Endothelial cell of umbilical vein (primary cell): ENCODE data around the gene CBFA2T3. TPM values are rescaled to one million over a fixed set of nuclear protein-coding genes. Genes with fewer than 3 reads are reported as not detected.

Source experiments
- BruUV-seq: library from RNA; stranded (reverse); fragments of 400-500 nt; replicated peaks from 2 replicates; lab custom pipeline; 2021; lab: Mats Ljungman, UMichigan
- CTCF ChIA-PET: fragments of 300-600, 350-600 bp; sonication (Branson Sonifier 250); formaldehyde crosslinking; loops from one replicate; lab custom pipeline; 2021; ENCODE audit warnings: antibody characterized with exemption, inconsistent platforms; lab: Charles Lee
- POLR2A ChIA-PET: fragments of 300-600, 350-600 bp; sonication (Branson Sonifier 250); formaldehyde crosslinking; loops from one replicate; lab custom pipeline; 2021; ENCODE audit warnings: antibody characterized with exemption, inconsistent platforms; lab: Charles Lee
- DNase-seq: peaks from one replicate; pipeline ENCODE4 v3.0.0-alpha.2; 2011; ENCODE audit warnings: low read depth, low spot score
- FAIRE-seq: peaks from 2 replicates; lab custom pipeline; 2011; peaks lifted over from hg19 to GRCh38; lab: Jason Lieb, UNC
- H2AFZ ChIP-seq: 2 replicates; pipeline ENCODE4 v1.6.0; 2012; ENCODE audit warnings: low read depth, low read length, control low read depth, inconsistent platforms
- H3K27ac ChIP-seq: 2 replicates; pipeline ENCODE4 v1.5.1; 2011; ENCODE audit warnings: low read depth, mild to moderate bottlenecking, control low read depth, low read length, moderate library complexity; ENCODE audit not compliant: insufficient read depth
- H3K27me3 ChIP-seq, 2 experiments: 2 replicates each; pipeline versions ENCODE4 v1.6.0 to v1.6.1; 2011; ENCODE audit warnings: low read length in 2 of 2, mixed read lengths in 1 of 2; ENCODE audit not compliant: control insufficient read depth in 2 of 2, insufficient read depth in 2 of 2
- H3K36me3 ChIP-seq, 2 experiments: 2 replicates in 1 of 2; 3 replicates in 1 of 2; pipeline ENCODE4 v1.5.1; 2011; ENCODE audit warnings: low read length in 2 of 2, mild to moderate bottlenecking in 1 of 2, moderate library complexity in 1 of 2; ENCODE audit not compliant: control insufficient read depth in 2 of 2, insufficient read depth in 2 of 2; ENCODE audit errors: extremely low read depth in 1 of 2
- H3K4me1 ChIP-seq: 3 replicates; pipeline ENCODE4 v1.5.1; 2011; ENCODE audit warnings: mild to moderate bottlenecking, low read length; ENCODE audit not compliant: control insufficient read depth, insufficient read depth; ENCODE audit errors: extremely low read depth
- H3K4me2 ChIP-seq: 2 replicates; pipeline ENCODE4 v1.6.1; 2011; ENCODE audit warnings: low read length, control low read depth, mixed read lengths; ENCODE audit not compliant: insufficient read depth
- H3K4me3 ChIP-seq, 3 experiments: fragments of 200-600 bp in 1 of 3; sonication (generic), shearing (Covaris generic) in 1 of 3; replicated peaks in 1 of 3; 2 replicates each; pipeline ENCODE4 v1.5.1; 2011 to 2016; ENCODE audit warnings: control low read depth in 3 of 3, low read length in 3 of 3, mild to moderate bottlenecking in 2 of 3, inconsistent platforms in 1 of 3, low read depth in 1 of 3, moderate library complexity in 1 of 3; ENCODE audit not compliant: insufficient read depth in 1 of 3
- H3K79me2 ChIP-seq: 2 replicates; pipeline ENCODE4 v1.6.0; 2012; ENCODE audit warnings: low read length, inconsistent platforms; ENCODE audit not compliant: control insufficient read depth, insufficient read depth
- H3K9ac ChIP-seq: replicated peaks from 2 replicates; pipeline ENCODE3; 2011; ENCODE audit warnings: low read length, control low read depth; ENCODE audit not compliant: insufficient read depth; ENCODE audit errors: extremely low read depth
- H3K9me1 ChIP-seq: replicated peaks from 3 replicates; pipeline ENCODE4 v1.6.0; 2011; ENCODE audit warnings: mild to moderate bottlenecking, low read length; ENCODE audit not compliant: control insufficient read depth, insufficient read depth; ENCODE audit errors: extremely low read depth
- H3K9me3 ChIP-seq: replicated peaks from 2 replicates; pipeline ENCODE4 v1.5.1; 2012; ENCODE audit warnings: low read length, inconsistent platforms; ENCODE audit not compliant: control insufficient read depth, insufficient read depth
- H4K20me1 ChIP-seq: replicated peaks from 2 replicates; pipeline ENCODE3; 2011; ENCODE audit warnings: mild to moderate bottlenecking, low read length; ENCODE audit not compliant: control insufficient read depth, insufficient read depth; ENCODE audit errors: extremely low read depth
- CTCF ChIP-seq, 2 donors: IDR thresholded peaks; 1 replicate in 1 of 2; 2 replicates in 1 of 2; pipeline ENCODE4 v1.5.1; 2011; ENCODE audit warnings: low read length in 2 of 2, mild to moderate bottlenecking in 2 of 2, moderate library complexity in 2 of 2, control low read depth in 1 of 2, inconsistent platforms in 1 of 2, low read depth in 1 of 2; ENCODE audit not compliant: insufficient read depth in 1 of 2; ENCODE audit errors: extremely low read depth in 1 of 2
- EZH2 ChIP-seq: IDR thresholded peaks from 2 replicates; pipeline ENCODE4 v1.6.1; 2012; ENCODE audit warnings: borderline replicate concordance, low read depth, mild to moderate bottlenecking, moderate library complexity, low read length, inconsistent platforms; ENCODE audit not compliant: severe bottlenecking
- FOS ChIP-seq: IDR thresholded peaks from 2 replicates; pipeline ENCODE4 v1.6.1; 2011; ENCODE audit warnings: mild to moderate bottlenecking, low read length, moderate library complexity, borderline replicate concordance; ENCODE audit not compliant: insufficient read depth
- GATA2 ChIP-seq: IDR thresholded peaks from 2 replicates; pipeline ENCODE4 v1.7.0; 2011; ENCODE audit warnings: low read depth, mild to moderate bottlenecking, moderate library complexity, mixed read lengths, low read length; ENCODE audit not compliant: insufficient read length, insufficient read depth
- JUN ChIP-seq: IDR thresholded peaks from 2 replicates; pipeline ENCODE4 v1.6.1; 2011; ENCODE audit warnings: borderline replicate concordance, low read depth; ENCODE audit not compliant: insufficient read length, insufficient read depth
- MAX ChIP-seq: IDR thresholded peaks from 2 replicates; pipeline ENCODE4 v1.6.1; 2011; ENCODE audit not compliant: insufficient read depth, insufficient read length
- MYC ChIP-seq: IDR thresholded peaks from one replicate; pipeline ENCODE4 v1.6.1; 2011; ENCODE audit warnings: mild to moderate bottlenecking, low read depth, low read length
- POLR2A ChIP-seq: IDR thresholded peaks from 2 replicates; pipeline ENCODE4 v1.6.1; 2012; ENCODE audit warnings: low read depth, mild to moderate bottlenecking, control low read depth, low read length
- POLR2AphosphoS5 ChIP-seq: IDR thresholded peaks from 2 replicates; pipeline ENCODE4 v1.6.1; 2012; ENCODE audit warnings: low read depth, mild to moderate bottlenecking, control low read depth, low read length, moderate library complexity; ENCODE audit not compliant: insufficient read depth
- dilution Hi-C: fragments of 300-500 bp; cut with MboI; formaldehyde crosslinking; loops from one replicate; pipeline ENCODE4 v1.15.0; 2019; ENCODE audit warnings: low sequenced_read_pairs; ENCODE audit not compliant: extremely low pct_ligation_motif_present
- intact Hi-C: fragments of 100-400 bp; cut with micrococcal nuclease; formaldehyde crosslinking; loops from one replicate; pipeline ENCODE4 v1.10.0; 2022
- polyA plus RNA-seq, 4 experiments: library from polyadenylated mRNA; depleted of rRNA in 3 of 4; stranded (reverse) in 3 of 4; unstranded in 1 of 4; fragments of >200 nt; gene quantifications; 2 replicates each; pipeline versions ENCODE4 v1.2.1 to v1.2.3, GENCODE V29; 2011 to 2012; ENCODE audit warnings: missing spikeins in 1 of 4
- total RNA-seq: library from RNA; stranded (reverse); gene quantifications from 2 replicates; pipeline ENCODE4 v1.2.3, GENCODE V29; 2021

The CBFA2T3 gene
- total and polyA plus RNA-seq, 2 donors (not counting 3 experiments of a cell fraction or from before 2014, with no cell fraction given): not detected

- no peaks in the 10 kb centered on the region for H3K9me1 ChIP-seq
- TF ChIP-seq MAX: no peak
- no peak for TF ChIP-seq CTCF (IDR thresholded peaks at IDR 0.05; ENCODE audit: extremely low read depth in 1 of 2, insufficient read depth in 1 of 2, low read depth in 1 of 2, low read length in 2 of 2)
- TF ChIP-seq POLR2AphosphoS5: no peak
- TF ChIP-seq JUN: no peak
- TF ChIP-seq GATA2: no peak
- TF ChIP-seq MYC: no peak
- TF ChIP-seq POLR2A: no peak
- TF ChIP-seq FOS: no peak
- no peak for TF ChIP-seq EZH2
- BruUV-seq: no TSS peak
- no peak for FAIRE-seq
- no peaks in the 10 kb centered on the region for H3K9me3 ChIP-seq
- ChIA-PET CTCF (interaction anchor here (0.8 to 1.6 kb wide), 3 partner anchors 224 to 273 kb away, joined by 3 to 7 read pairs (median 5); no protein-coding TSS in a partner anchor), POLR2A (no interaction called here)
- no peak overlapping the region for H2AFZ ChIP-seq
- H3K36me3 ChIP-seq: no peaks in the 10 kb centered on the region
- intact Hi-C loops (loop anchor here (5.0 kb wide), 2 partner anchors 224 to 344 kb away; no protein-coding TSS in a partner anchor), dilution Hi-C loops (no loop called here)
- no peak overlapping the region for H3K4me3 ChIP-seq
- H4K20me1 ChIP-seq: no peaks in the 10 kb centered on the region
- H3K4me1 ChIP-seq: no peaks in the 10 kb centered on the region
- peaks cover 22 to 31% of the 10 kb centered on the region in 2 experiments for H3K27me3 ChIP-seq
- H3K27ac ChIP-seq: no peak overlapping the region
- H3K79me2 ChIP-seq: no peaks in the 10 kb centered on the region
- H3K4me2 ChIP-seq: no peak overlapping the region
- H3K9ac ChIP-seq: no peak overlapping the region
- no peak for DNase-seq
Observed at GRCh38 chr16:88943131-88943664, 33.8 kb downstream of the CBFA2T3 start.
